Type B pancreatic cell (in vitro differentiated cells): Measurements from ENCODE around the gene SMO. TPM values are rescaled to one million over a fixed set of nuclear protein-coding genes. Genes with fewer than 3 reads are reported as not detected.

Experiments used
- DNase-seq: peaks from one replicate; pipeline ENCODE4 v3.0.0; 2021; ENCODE audit warnings: mixed read lengths; ENCODE audit not compliant: unreplicated experiment; ENCODE audit errors: extremely low spot score
- H3K27ac Mint-ChIP-seq: 2 replicates; pipeline ENCODE4 v1.8.0; 2021; ENCODE audit warnings: mild to moderate bottlenecking, mixed read lengths
- H3K27me3 Mint-ChIP-seq: 2 replicates; pipeline ENCODE4 v1.8.0; 2021; ENCODE audit warnings: mixed read lengths
- H3K36me3 Mint-ChIP-seq: 2 replicates; pipeline ENCODE4 v1.8.0; 2021; ENCODE audit warnings: mixed read lengths
- H3K4me1 Mint-ChIP-seq: one replicate; pipeline ENCODE4 v1.8.0; 2021; ENCODE audit warnings: mixed read lengths; ENCODE audit not compliant: unreplicated experiment
- H3K4me3 Mint-ChIP-seq: 2 replicates; pipeline ENCODE4 v1.8.0; 2021; ENCODE audit warnings: mild to moderate bottlenecking, mixed read lengths
- H3K9me3 Mint-ChIP-seq: 2 replicates; pipeline ENCODE4 v1.8.0; 2021; ENCODE audit warnings: mixed read lengths
- CTCF ChIP-seq: fragments of 200-600 bp; sonication (generic); conservative IDR thresholded peaks from 2 replicates; pipeline ENCODE4 v1.5.0; 2021; ENCODE audit warnings: antibody characterized with exemption, mild to moderate bottlenecking
- total RNA-seq: library from RNA; stranded (reverse); gene quantifications from 2 replicates; pipeline ENCODE4 v1.2.1, GENCODE V29; 2021; ENCODE audit warnings: low replicate concordance

Gene SMO
- total RNA-seq, 1 donor from 2014 or later, result 94.9 TPM

GRCh38 chr7:129257168-129257567, 68.7 kb downstream of the SMO start:
- DNase-seq, result no peak
- Mint-ChIP-seq H3K27me3 (no peaks in the 10 kb centered on the region), H3K4me3 (no peak overlapping the region), H3K4me1 (peaks cover 4% of the 10 kb centered on the region), H3K36me3 (peaks cover 3% of the 10 kb centered on the region), H3K9me3 (no peaks in the 10 kb centered on the region), H3K27ac (no peak overlapping the region)
- no peak for TF ChIP-seq CTCF

- peaks cover 4% of the 10 kb centered on the region for H3K4me1 Mint-ChIP-seq
Observed at GRCh38 chr7:129258649-129259389, 70.4 kb downstream of the SMO start.

GRCh38 chr7:129262324-129262723, 73.9 kb downstream of the SMO start:
- H3K27me3 Mint-ChIP-seq, result no peaks in the 10 kb centered on the region
- no peaks in the 10 kb centered on the region for H3K36me3 Mint-ChIP-seq
- no peak overlapping the region for H3K4me3 Mint-ChIP-seq
- H3K4me1 Mint-ChIP-seq, result peaks cover 4% of the 10 kb centered on the region
- no peak for TF ChIP-seq CTCF
- DNase-seq, result no peak
- no peak overlapping the region for H3K27ac Mint-ChIP-seq
- H3K9me3 Mint-ChIP-seq, result no peaks in the 10 kb centered on the region

More at GRCh38 chr7:129258649-129259389, 70.4 kb downstream of the SMO start:
- DNase-seq, result no peak
- Mint-ChIP-seq H3K9me3 (no peaks in the 10 kb centered on the region), H3K36me3 (peaks cover 3% of the 10 kb centered on the region), H3K27ac (no peak overlapping the region), H3K4me3 (no peak overlapping the region), H3K27me3 (no peaks in the 10 kb centered on the region)
- TF ChIP-seq CTCF, result no peak

Other genes starting within 250 kb of the SMO start
- 46.7 and 52.3 TPM in 2 replicates for gene TNPO3, start 133.5 kb upstream of the SMO start, total RNA-seq
- 6.3 and 13.8 TPM in 2 replicates for gene TSPAN33, start 43.9 kb upstream of the SMO start, total RNA-seq
- 15.7 and 27.8 TPM in 2 replicates for gene AHCYL2, start 36.4 kb downstream of the SMO start, total RNA-seq
- 1.00 and 8.7 TPM in 2 replicates for gene STRIP2, start 245.8 kb downstream of the SMO start, total RNA-seq